SU-DHL-6 (cell line): ENCODE results near the gene AMMECR1.

ENCODE experiments used
- H2AFZ ChIP-seq: fragments of 200-600 bp; sonication (generic); 2 replicates; pipeline ENCODE4 v1.6.1; 2014; ENCODE audit warnings: low read depth, mild to moderate bottlenecking, moderate library complexity, mixed read lengths, antibody characterized with exemption, low read length; ENCODE audit not compliant: severe bottlenecking
- H3F3A ChIP-seq: fragments of 200-600 bp; shearing (Covaris generic); 2 replicates; pipeline ENCODE4 v1.6.0; 2016; ENCODE audit warnings: antibody characterized with exemption, mild to moderate bottlenecking; ENCODE audit not compliant: insufficient read depth
- H3K27ac ChIP-seq: fragments of 200-600 bp; sonication (generic); 2 replicates; pipeline ENCODE4 v1.5.1; 2016; ENCODE audit warnings: low read depth, mild to moderate bottlenecking, low read length, moderate library complexity, mixed read lengths
- H3K27me3 ChIP-seq: fragments of 200-600 bp; sonication (generic), shearing (Covaris generic); 2 replicates; pipeline ENCODE4 v1.6.0; 2014; ENCODE audit warnings: mild to moderate bottlenecking, low read length
- H3K36me3 ChIP-seq: fragments of 200-600 bp; sonication (generic); 2 replicates; pipeline ENCODE4 v1.6.1; 2014; ENCODE audit warnings: mild to moderate bottlenecking, low read length, mixed read lengths
- H3K4me2 ChIP-seq: fragments of 300-600, 200-600 bp; shearing (Covaris generic), sonication (generic); 2 replicates; pipeline ENCODE4 v1.6.0; 2014; ENCODE audit warnings: low read length, low read depth, mild to moderate bottlenecking; ENCODE audit not compliant: poor library complexity, severe bottlenecking
- H3K4me3 ChIP-seq: fragments of 200-600 bp; sonication (generic); 2 replicates; pipeline ENCODE4 v1.5.1; 2014; ENCODE audit warnings: antibody characterized with exemption, low read length, mild to moderate bottlenecking, mixed read lengths; ENCODE audit not compliant: insufficient read depth, poor library complexity, severe bottlenecking
- H3K79me2 ChIP-seq: fragments of 200-600 bp; sonication (generic); 2 replicates; pipeline ENCODE4 v1.6.1; 2014; ENCODE audit warnings: mild to moderate bottlenecking, low read length, moderate library complexity; ENCODE audit not compliant: insufficient read depth
- H3K9ac ChIP-seq: fragments of 200-600 bp; sonication (generic); 2 replicates; pipeline ENCODE4 v1.7.0; 2014; ENCODE audit warnings: mild to moderate bottlenecking, low read length
- H3K9me2 ChIP-seq: fragments of 200-600 bp; sonication (generic); replicated peaks from 2 replicates; pipeline ENCODE4 v1.6.1; 2014; ENCODE audit warnings: low read length; ENCODE audit not compliant: insufficient read depth
- H3K9me3 ChIP-seq: fragments of 200-600 bp; sonication (generic); 2 replicates; pipeline ENCODE4 v1.6.1; 2014; ENCODE audit warnings: low read length, mixed read lengths; ENCODE audit not compliant: insufficient read depth
- H4K20me1 ChIP-seq: fragments of 200-600 bp; sonication (generic); 2 replicates; pipeline ENCODE4 v1.6.1; 2014; ENCODE audit warnings: low read depth, mild to moderate bottlenecking, antibody characterized with exemption, low read length, moderate library complexity, mixed read lengths
- CTCF ChIP-seq: fragments of 200-600 bp; sonication (generic); IDR thresholded peaks from one replicate; pipeline ENCODE4 v1.5.1; 2017; ENCODE audit warnings: antibody characterized with exemption, mild to moderate bottlenecking, low read length, moderate library complexity; ENCODE audit not compliant: insufficient read depth, poor library complexity, severe bottlenecking
- EZH2phosphoT487 ChIP-seq: fragments of 200-600 bp; sonication (generic), shearing (Covaris generic); conservative IDR thresholded peaks from 2 replicates; pipeline ENCODE4 v1.6.1; 2018; ENCODE audit warnings: mild to moderate bottlenecking, antibody characterized with exemption, low read length, moderate library complexity, mixed read lengths

The AMMECR1 gene

GRCh38 chrX:110321081-110321480 lies 3.2 kb upstream of the AMMECR1 start:
- no peak for TF ChIP-seq EZH2phosphoT487
- no peak for TF ChIP-seq CTCF
- H3K4me2 ChIP-seq: no peak overlapping the region
- no peak overlapping the region for H3K9ac ChIP-seq
- no peaks in the 10 kb centered on the region for H3K9me2 ChIP-seq
- H3K27me3 ChIP-seq: no peaks in the 10 kb centered on the region
- H2AFZ ChIP-seq: no peak overlapping the region
- H3K79me2 ChIP-seq: peaks cover 5% of the 10 kb centered on the region; the same call in 1 of the 2 replicates
- no peak overlapping the region for H3K4me3 ChIP-seq
- H3F3A ChIP-seq: no peaks in the 10 kb centered on the region
- H3K36me3 ChIP-seq: no peaks in the 10 kb centered on the region
- H3K27ac ChIP-seq: no peak overlapping the region
- no peaks in the 10 kb centered on the region for H4K20me1 ChIP-seq
- H3K9me3 ChIP-seq: no peaks in the 10 kb centered on the region

GRCh38 chrX:110320381-110320987 lies 2.6 kb upstream of the AMMECR1 start:
- H3K9me2 ChIP-seq: no peaks in the 10 kb centered on the region
- H3K79me2 ChIP-seq: peaks cover 7% of the 10 kb centered on the region; the same call in 1 of the 2 replicates
- H3K27ac ChIP-seq: no peak overlapping the region
- H3K4me3 ChIP-seq: no peak overlapping the region
- no peak overlapping the region for H2AFZ ChIP-seq
- TF ChIP-seq CTCF (no peak), EZH2phosphoT487 (no peak)
- H3K4me2 ChIP-seq: no peak overlapping the region
- no peak overlapping the region for H3K9ac ChIP-seq
- no peaks in the 10 kb centered on the region for H3K9me3 ChIP-seq
- H3F3A ChIP-seq: no peaks in the 10 kb centered on the region
- no peaks in the 10 kb centered on the region for H3K36me3 ChIP-seq
- no peaks in the 10 kb centered on the region for H3K27me3 ChIP-seq
- no peaks in the 10 kb centered on the region for H4K20me1 ChIP-seq

- H3K4me3 ChIP-seq: peak overlapping the region; percentile 61
- peak overlapping the region; percentile 83 for H3K4me2 ChIP-seq
- TF ChIP-seq EZH2phosphoT487 (no peak), CTCF (no peak)
- peaks cover 7% of the 10 kb centered on the region; the same call in 1 of the 2 replicates for H4K20me1 ChIP-seq
- H3K27ac ChIP-seq: peak overlapping the region; percentile 50; the same call in 1 of the 2 replicates
- no peaks in the 10 kb centered on the region for H3F3A ChIP-seq
- H3K9me3 ChIP-seq: no peaks in the 10 kb centered on the region
- H3K9me2 ChIP-seq: no peaks in the 10 kb centered on the region
- no peaks in the 10 kb centered on the region for H3K36me3 ChIP-seq
- H3K79me2 ChIP-seq: peaks cover 11% of the 10 kb centered on the region
- no peaks in the 10 kb centered on the region for H3K27me3 ChIP-seq
- H2AFZ ChIP-seq: peak overlapping the region; percentile 89
- peak overlapping the region; percentile 93 for H3K9ac ChIP-seq
These were observed 731 bp upstream of the AMMECR1 start for GRCh38 chrX:110318664-110318968.
